HK-2 (cell line): ENCODE data around the gene GJA5.

Source experiments
- DNase-seq: peaks from one replicate; pipeline ENCODE4 v3.0.0-alpha.2; 2018; ENCODE audit not compliant: unreplicated experiment

The GJA5 gene

DNA sequence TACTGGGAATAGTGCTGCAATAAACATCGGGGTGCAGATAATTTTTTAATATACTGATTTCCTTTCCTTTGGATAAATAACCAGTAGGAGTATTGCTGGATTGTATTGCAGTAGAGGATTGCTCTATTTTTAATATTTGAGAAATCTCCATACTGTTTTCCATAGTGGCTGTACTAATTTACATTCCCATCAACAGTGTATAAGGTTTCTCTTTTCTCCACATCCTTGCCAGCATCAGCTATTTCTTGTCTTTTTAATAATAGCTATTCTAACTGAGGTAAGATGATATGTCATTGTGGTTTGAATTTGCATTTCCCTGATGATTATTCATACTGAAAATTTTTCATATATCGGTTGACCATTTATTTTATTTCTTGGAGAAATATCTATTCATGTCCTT is 31.1 kb downstream of the GJA5 start:
- DNase-seq: no peak

DNA sequence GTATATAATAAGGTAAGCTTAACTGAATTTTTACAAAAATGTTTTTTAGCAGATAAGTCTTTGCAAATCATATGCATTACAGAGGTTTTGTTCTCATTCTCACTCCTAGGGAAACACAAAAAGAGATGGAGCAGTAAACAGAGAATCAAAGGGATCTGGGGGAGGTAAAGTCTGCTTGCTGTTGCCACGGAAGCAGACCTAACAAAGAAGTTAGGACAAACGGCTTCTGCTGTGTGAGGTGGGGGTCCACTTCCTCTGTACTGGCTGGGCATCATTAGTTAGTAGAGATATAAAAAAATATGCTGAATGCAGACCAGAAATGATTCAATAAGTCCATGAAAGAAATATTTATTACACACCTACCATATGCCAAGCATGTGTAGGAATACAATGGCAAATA is 34.2 kb downstream of the GJA5 start:
- no peak for DNase-seq

DNA sequence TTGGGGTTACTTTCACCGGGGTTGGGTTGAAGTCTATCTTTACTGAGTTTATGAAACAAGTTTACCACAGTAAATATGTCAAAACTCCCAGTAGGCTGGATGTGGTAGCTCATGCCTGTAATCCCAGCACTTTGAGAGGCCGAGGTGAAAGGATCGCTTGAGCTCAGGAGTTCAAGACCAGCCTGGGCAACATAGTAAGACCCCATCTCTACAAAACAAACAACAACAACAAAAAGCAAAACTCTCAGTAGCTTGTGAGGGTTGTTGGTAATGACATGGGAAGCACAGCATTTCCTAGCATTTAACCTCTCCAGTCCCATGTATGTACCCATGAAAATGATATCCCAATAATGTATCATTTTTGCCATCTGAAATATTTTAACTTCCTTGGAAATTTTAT is 34.7 kb downstream of the GJA5 start:
- no peak for DNase-seq

DNA sequence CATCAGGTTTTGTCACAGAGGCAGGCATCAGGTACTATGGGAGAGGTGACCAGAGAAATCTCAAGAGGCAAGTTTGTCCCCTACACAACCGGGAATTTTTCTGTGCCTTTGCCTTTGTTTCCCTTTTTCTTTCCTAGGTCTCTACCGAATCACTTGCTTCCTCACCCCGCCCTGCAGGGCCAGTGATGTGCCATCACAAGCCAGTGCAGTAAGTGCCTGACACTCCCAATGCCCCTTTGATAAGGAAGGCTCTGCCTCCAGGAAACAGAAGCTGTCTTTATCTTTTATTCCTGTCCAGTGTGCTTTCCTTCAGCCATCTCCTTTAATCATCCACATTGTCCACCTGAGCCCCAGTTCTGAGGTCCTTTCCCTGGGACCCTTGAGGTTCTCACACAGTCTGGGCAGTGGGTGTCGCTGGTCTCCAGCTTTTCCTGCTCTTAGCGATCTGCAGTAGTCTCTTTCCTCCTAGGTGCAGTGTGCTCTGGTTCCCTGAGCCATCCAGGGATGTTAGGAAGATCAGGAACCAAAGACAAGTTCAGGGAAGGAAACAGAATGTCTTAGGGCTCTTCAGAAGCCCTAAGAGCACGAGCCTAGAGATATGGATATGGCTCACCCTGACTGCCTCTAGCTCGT is 36.6 kb downstream of the GJA5 start:
- peak; percentile 13 for DNase-seq

DNA sequence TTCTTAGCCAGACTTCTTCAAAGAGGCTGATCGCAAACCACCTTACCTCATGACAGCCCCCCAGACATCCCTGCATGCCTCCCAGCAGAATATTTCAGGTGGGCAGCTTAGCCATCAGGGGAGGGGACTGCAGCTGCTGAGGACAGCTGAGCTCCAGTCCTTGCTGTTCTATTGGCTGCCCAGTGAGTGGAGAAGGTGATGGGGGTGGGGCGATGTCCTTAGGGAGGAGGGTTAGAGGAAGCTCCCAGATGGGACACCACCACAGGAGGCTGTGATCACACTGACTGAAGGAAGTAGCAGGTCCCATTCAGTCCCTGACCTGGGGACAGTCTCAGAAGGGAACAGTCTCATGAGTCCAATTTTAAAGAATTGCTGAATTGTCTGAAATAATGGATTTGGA is 38.3 kb downstream of the GJA5 start:
- DNase-seq: no peak

DNA sequence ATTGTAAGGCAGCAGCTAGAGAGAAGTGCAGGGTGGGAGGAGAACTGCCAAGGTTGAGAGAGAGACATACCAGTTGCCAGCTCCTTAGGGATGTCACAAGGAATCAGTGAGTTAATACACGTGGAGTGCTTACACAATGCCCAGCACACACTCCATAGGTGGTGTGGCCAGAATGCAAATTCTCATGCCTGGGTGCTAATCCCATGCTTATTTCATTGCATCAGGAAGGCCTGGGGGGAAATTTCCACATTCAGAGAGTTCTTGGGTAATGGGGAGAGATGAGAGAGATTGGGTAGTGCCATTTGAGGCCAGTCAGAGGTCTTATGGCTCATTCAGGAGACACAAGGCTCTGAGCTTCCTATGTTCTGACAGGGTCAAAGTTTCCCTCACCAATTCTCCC is 38.7 kb downstream of the GJA5 start:
- no peak for DNase-seq

DNA sequence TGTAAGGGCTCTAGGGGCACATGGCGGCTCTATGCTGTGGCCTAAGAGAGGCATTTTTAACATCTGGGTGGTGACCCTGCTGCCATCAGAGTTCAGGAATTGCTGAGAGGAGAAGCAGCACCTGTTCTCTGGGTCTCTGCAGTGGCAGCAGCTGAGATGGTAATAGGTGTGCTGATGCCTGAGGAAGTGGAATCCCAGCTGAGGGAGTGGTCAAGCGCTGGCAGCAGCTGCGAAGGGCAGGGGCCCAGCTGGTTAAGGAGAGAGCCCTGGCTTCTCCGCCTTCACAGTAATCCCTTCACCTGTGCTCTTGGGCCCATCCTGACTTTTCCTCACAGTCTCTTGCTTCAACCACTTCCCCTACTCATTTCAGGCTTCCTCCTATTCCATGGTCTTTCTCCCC is 39.8 kb downstream of the GJA5 start:
- DNase-seq: no peak

DNA sequence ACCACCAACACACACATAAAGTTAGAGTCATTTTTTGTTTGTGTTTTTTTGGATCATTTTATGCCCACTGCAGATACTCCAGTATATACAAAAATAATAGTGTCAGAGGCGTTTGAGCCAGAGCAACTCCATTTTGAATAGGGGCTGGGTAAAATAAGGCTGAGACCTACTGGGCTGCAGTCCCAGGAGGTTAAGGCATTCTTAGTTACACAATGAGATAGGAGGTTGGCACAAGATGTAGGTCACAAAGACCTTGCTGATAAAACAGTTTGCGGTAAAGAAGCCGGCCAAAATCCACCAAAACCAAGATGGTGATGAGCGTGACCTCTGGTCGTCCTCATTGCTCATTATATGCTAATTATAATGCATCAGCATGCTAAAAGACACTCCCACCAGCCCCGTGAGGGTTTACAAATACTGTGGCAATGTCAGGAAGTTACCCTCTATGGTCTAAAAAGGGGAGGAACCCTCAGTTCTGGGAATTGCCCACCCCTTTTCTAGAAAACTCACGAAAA is 40.6 kb downstream of the GJA5 start:
- no peak for DNase-seq

DNA sequence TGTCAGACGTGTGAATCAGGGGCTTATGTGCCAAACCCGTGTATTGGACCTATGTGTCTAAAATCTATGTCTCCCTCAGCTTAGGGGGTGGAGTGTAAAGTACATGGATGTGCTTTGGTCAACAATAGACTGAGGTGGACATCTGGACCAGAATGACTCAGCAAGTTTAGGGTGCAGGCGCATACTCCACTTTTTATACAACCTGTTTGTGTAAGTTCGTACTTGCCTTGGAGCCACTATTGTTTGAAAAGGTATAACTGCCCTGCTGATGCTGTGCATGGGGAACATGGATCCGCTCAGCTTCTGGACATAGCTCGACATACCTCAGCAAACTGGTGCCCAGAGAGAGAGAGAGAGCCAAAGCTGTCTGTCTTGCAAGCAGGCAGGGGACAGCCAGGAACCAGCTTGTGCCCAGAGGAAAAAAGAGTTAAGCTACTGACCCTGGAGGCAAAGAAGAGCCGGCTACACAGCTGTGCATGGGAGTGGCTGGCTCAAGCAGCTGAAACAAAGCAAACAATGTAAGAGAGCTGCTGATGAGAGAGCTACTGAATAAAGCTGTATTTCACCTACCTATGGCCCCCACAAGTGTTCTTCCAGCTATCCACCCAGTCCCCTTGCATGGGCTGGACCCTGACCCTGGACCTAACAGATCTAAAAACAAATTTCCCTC is 41.2 kb downstream of the GJA5 start:
- DNase-seq: no peak

DNA sequence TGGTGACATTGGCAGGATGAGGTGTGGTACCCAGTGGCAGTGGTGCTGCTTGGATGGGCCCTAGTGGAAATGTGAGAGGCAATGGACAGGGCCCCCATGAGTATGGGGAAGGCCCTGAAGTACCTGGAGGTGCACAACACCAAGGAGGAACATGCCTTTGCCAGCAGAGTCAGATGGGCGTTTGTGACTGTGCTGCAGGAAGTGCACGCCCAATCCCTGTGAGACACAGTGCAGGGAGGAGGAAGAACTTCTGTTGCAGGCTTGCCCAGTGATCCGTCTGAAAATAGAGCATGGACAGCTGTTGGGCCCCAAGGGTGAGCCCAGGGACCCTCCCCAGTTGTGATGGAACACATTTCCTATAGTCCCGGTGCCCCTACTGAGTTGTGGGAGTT is 42.7 kb downstream of the GJA5 start:
- DNase-seq: no peak

DNA sequence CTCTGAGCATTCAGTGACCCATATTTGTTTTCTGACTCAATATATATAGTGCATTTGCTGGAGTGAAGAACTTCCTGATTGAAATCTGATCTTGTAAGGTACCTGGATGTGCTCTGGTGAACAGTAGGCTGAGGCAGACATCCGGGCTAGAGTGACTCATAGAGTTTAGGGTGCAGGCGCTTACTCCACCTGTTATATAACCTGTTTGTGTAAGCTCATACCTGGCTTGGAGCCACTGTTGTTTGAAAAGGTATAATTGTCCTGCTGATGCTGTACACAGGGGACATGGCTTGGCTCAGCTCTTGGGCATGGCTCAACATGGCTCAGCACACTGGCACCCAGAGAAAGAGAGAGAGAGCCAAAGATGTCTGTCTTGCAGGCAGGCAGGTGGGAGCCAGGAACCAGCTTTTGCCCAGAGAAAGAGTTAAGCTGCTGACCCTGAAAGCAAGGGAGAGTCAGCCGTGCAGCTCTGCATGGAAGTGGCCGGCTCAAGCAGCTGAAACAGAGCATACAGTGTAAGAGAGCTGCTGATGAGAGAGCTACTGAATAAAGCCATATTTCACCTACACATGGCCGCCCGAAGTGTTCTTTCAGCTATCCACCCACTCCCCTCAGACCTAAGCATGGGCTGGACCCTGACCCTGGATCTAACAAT is 43.2 kb downstream of the GJA5 start:
- DNase-seq: peak; percentile 28

DNA sequence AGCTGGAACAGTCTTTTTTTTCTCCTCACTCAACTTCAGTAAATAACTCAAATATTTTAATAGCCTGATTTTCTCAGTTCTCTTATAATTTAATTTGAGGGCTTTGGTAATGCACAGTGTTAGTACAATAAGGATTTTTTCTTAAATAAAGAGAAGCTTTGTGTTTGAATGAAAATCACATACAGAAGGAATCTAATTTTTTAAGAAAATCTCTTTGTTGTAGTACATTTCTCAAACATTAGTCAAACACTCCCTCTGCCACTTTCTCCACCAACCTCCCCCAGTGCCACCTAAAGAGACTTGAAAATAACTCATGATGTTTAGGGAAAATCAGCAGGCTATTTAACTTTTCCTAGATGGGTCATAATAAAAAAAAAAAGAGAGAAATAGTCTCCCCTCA is 47.8 kb downstream of the GJA5 start:
- no peak for DNase-seq
